GM10266 (cell line): ENCODE measurements around the gene RELA.

Experiments
- DNase-seq: peaks from one replicate; pipeline ENCODE4 v3.0.0; 2012; ENCODE audit errors: extremely low spot score
- TF ChIP-seq, protein P1 (sequence below): IDR thresholded peaks from 2 replicates; pipeline ENCODE4 v1.5.1; 2012; ENCODE audit warnings: mild to moderate bottlenecking, low read depth; ENCODE audit not compliant: control insufficient read depth, insufficient read depth; ENCODE audit errors: missing control alignments

RELA gene

DNA sequence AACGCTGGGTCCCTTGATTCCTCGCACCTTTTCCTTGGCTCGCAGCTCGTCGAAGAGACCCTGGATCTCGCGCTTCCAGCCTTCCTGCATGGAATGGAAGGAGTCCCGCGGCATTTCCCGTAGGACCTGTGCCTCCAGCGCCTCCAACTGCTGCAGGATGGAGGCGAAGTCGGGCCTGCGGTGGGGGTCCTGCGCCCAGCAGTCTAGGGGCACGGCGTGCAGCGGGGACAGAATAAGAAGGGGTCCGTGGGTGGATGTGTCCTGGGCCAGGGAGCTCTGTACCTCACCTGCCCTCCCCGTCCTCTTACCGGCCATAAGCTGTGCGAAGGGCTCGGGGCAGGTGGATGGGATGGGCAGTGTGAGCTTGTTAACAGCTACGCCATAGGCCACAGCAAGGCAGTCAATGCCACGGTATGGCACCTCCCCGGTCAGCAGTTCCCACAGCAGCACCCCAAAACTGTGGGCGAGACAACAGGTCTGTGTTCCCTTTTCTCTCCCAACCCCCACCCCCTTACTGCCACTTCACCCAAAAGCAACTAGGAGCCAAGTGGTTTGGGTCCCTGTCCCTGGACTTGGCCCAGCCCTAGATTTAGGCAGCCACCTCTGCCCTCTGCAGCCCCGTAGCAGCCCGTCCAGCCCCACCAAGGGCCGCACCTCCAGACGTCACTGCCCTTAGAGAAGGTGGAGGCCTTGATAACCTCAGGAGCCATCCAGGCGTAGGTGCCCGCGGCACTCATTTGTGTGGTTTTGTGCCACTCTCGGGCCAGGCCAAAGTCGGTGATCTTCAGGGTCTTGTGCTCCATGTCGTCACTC lies 54.9 kb downstream of the RELA start:
- TF ChIP-seq, protein P1, sequence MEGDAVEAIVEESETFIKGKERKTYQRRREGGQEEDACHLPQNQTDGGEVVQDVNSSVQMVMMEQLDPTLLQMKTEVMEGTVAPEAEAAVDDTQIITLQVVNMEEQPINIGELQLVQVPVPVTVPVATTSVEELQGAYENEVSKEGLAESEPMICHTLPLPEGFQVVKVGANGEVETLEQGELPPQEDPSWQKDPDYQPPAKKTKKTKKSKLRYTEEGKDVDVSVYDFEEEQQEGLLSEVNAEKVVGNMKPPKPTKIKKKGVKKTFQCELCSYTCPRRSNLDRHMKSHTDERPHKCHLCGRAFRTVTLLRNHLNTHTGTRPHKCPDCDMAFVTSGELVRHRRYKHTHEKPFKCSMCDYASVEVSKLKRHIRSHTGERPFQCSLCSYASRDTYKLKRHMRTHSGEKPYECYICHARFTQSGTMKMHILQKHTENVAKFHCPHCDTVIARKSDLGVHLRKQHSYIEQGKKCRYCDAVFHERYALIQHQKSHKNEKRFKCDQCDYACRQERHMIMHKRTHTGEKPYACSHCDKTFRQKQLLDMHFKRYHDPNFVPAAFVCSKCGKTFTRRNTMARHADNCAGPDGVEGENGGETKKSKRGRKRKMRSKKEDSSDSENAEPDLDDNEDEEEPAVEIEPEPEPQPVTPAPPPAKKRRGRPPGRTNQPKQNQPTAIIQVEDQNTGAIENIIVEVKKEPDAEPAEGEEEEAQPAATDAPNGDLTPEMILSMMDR = no peak
- no peak for DNase-seq

DNA sequence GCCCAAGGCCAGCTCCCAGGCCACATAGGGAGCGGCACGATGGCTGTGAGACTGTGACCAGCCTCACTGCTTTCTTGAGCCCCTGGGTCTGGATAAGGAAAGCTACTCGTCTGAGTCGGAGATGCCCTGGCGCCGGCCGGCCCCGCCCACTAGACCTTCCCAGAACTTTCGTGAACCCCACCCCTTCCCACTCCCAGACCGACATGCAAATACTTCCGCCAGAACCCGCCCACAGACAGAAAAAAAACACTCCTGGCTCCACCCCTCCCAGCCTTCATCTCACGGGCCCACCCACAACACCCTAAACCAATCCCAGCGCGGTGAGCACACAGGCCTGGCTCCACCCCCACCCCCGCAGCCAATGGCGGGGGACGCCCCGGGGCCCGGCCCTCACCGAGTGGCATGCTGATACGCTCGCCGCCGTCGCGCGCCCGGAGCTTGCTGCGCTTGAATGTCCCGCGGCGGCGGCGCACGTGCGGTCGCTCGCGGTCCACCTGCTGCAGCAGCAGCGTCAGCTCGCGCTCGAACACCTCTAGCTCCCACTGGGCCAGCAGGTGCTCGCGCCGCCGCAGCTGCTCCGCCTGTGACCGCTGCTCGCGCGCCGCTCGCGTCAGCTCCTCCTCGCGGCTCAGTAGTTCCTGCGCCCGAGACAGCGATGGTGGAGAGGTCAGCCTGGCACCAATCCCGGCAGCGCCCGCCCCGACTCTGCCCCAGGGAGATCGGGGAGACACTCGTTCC lies 55.7 kb downstream of the RELA start:
- TF ChIP-seq, protein P1 = no peak
- no peak for DNase-seq

DNA sequence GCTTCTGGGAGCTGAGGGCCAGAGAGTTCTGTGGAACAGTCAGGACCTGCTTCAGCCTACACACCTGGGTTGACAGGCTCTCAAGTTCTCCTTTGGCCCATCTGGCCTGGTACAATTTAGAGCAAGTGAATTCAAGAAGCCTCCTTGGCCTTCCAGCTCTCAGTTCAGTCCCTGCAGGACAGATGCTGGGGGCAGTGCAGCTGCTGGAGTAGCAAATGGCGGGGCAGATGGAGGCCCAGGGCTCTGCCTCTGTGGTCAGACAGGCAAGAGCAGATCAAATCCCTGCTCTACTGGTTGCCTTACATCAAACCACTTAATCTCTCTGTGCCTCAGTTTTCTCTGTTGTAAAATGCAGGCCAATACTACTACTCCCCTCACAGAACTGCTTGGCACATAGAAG lies 58.5 kb downstream of the RELA start:
- no peak for DNase-seq

More for the DNA sequence above, 58.5 kb downstream of the RELA start:
- TF ChIP-seq, protein P1 = no peak
